Activated CD4-positive, alpha-beta memory T cell treated with anti-CD3 and anti-CD28 coated beads, Interleukin-2, amount 10 ng/mL, durations not matched to agents 7 days and 5 days (primary cell): ENCODE results near the gene NFASC. TPM values are rescaled to one million over a fixed set of nuclear protein-coding genes. Genes with fewer than 3 reads are reported as not detected.

Experiments
- CTCF ChIA-PET: fragments of 350-600 bp; sonication (Branson Sonifier 250); formaldehyde crosslinking; loops from one replicate; lab custom pipeline; 2021; ENCODE audit warnings: antibody characterized with exemption, inconsistent platforms; lab: Charles Lee
- POLR2A ChIA-PET: fragments of 350-600 bp; sonication (Branson Sonifier 250); formaldehyde crosslinking; loops from one replicate; lab custom pipeline; 2021; ENCODE audit warnings: antibody characterized with exemption; lab: Charles Lee
- DNase-seq: peaks from one replicate; pipeline ENCODE4 v3.0.0-alpha.2; 2020
- H3K27ac Mint-ChIP-seq: one replicate; pipeline ENCODE4 v1.8.0; 2021; ENCODE audit warnings: mild to moderate bottlenecking, mixed read lengths
- H3K27me3 Mint-ChIP-seq: one replicate; pipeline ENCODE4 v1.8.0; 2021; ENCODE audit warnings: mixed read lengths
- H3K36me3 Mint-ChIP-seq: one replicate; pipeline ENCODE4 v1.8.0; 2021; ENCODE audit warnings: low read depth, mixed read lengths
- H3K4me1 Mint-ChIP-seq: one replicate; pipeline ENCODE4 v1.8.0; 2021; ENCODE audit warnings: mixed read lengths
- H3K4me3 Mint-ChIP-seq: one replicate; pipeline ENCODE4 v1.8.0; 2021; ENCODE audit warnings: mild to moderate bottlenecking, mixed read lengths
- H3K9me3 Mint-ChIP-seq: one replicate; pipeline ENCODE4 v1.8.0; 2021; ENCODE audit warnings: mixed read lengths
- total RNA-seq, 2 experiments: library from RNA; stranded (reverse); gene quantifications; one replicate each; pipeline ENCODE4 v1.2.3, GENCODE V29; 2021

The NFASC gene
- total RNA-seq, 2 experiments from 2014 or later, result 0.10 to 0.40 TPM

GRCh38 chr1:204837440-204838084 lies 33.1 kb upstream of the NFASC start:
- Mint-ChIP-seq H3K27me3 (peaks cover 20% of the 10 kb centered on the region), H3K9me3 (no peaks in the 10 kb centered on the region), H3K27ac (no peak overlapping the region), H3K4me3 (no peak overlapping the region), H3K4me1 (no peaks in the 10 kb centered on the region), H3K36me3 (no peaks in the 10 kb centered on the region)
- ChIA-PET POLR2A (interaction anchor here (0.6 kb wide), 1 partner anchor 121 kb away, joined by 3 read pairs; no protein-coding TSS in a partner anchor), CTCF (interaction anchor here (0.7 kb wide), 1 partner anchor 224 kb away, joined by 3 read pairs; no protein-coding TSS in a partner anchor)
- peak; percentile 36 for DNase-seq

DNA sequence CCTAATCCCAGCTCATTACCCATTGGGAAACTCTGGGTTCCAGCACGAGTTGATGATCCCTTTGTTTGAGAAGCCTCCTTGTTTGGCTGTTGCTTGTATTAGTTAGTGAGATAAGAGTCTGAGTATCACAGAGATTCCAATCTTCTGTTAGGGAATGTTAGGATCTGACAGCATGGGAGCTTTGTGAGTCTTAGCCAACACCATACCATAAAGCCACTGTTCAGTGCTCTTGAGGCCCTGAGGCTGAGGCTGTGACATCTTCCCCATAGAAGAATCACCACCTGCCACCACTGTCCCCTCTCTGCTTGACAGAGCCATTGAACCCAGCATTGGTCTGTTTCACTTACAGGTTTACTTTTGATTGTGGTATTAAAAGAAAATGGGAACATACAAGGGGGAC lies 29.3 kb upstream of the NFASC start:
- no peak for DNase-seq
- H3K4me3 Mint-ChIP-seq, result no peak overlapping the region
- no peaks in the 10 kb centered on the region for H3K36me3 Mint-ChIP-seq
- no peaks in the 10 kb centered on the region for H3K4me1 Mint-ChIP-seq
- H3K27ac Mint-ChIP-seq, result no peak overlapping the region
- H3K27me3 Mint-ChIP-seq, result peaks cover 10% of the 10 kb centered on the region
- ChIA-PET CTCF (interaction anchor here (1.3 to 1.4 kb wide), 2 partner anchors 50 to 77 kb away, joined by 3 read pairs; no protein-coding TSS in a partner anchor), POLR2A (no interaction called here)
- no peaks in the 10 kb centered on the region for H3K9me3 Mint-ChIP-seq

GRCh38 chr1:204841798-204842197 lies 28.9 kb upstream of the NFASC start:
- Mint-ChIP-seq H3K4me3 (no peak overlapping the region), H3K27ac (no peak overlapping the region), H3K4me1 (no peaks in the 10 kb centered on the region), H3K36me3 (no peaks in the 10 kb centered on the region), H3K9me3 (no peaks in the 10 kb centered on the region), H3K27me3 (peaks cover 10% of the 10 kb centered on the region)
- DNase-seq, result no peak
- POLR2A ChIA-PET, result no interaction called here
- CTCF ChIA-PET, result interaction anchor here (1.3 to 1.4 kb wide), 2 partner anchors 50 to 78 kb away, joined by 3 read pairs; no protein-coding TSS in a partner anchor

- H3K36me3 Mint-ChIP-seq, result no peaks in the 10 kb centered on the region
- ChIA-PET POLR2A (no interaction called here), CTCF (interaction anchor here (1.3 to 1.4 kb wide), 2 partner anchors 51 to 78 kb away, joined by 3 read pairs; no protein-coding TSS in a partner anchor)
- DNase-seq, result no peak
- H3K27me3 Mint-ChIP-seq, result peaks cover 5% of the 10 kb centered on the region
- H3K4me3 Mint-ChIP-seq, result no peak overlapping the region
- H3K27ac Mint-ChIP-seq, result no peak overlapping the region
- H3K4me1 Mint-ChIP-seq, result no peaks in the 10 kb centered on the region
- H3K9me3 Mint-ChIP-seq, result no peaks in the 10 kb centered on the region
Observed at GRCh38 chr1:204842369-204842768, 28.3 kb upstream of the NFASC start.

- peaks cover 6% of the 10 kb centered on the region for H3K27me3 Mint-ChIP-seq
- H3K4me1 Mint-ChIP-seq, result no peaks in the 10 kb centered on the region
- no peaks in the 10 kb centered on the region for H3K36me3 Mint-ChIP-seq
- ChIA-PET CTCF (interaction anchor here (1.4 kb wide), 1 partner anchor 51 kb away, joined by 3 read pairs; no protein-coding TSS in a partner anchor), POLR2A (no interaction called here)
- H3K9me3 Mint-ChIP-seq, result no peaks in the 10 kb centered on the region
- H3K27ac Mint-ChIP-seq, result no peak overlapping the region
- DNase-seq, result no peak
- H3K4me3 Mint-ChIP-seq, result no peak overlapping the region
Observed at GRCh38 chr1:204842892-204843291, 27.8 kb upstream of the NFASC start.

- Mint-ChIP-seq H3K4me1 (no peaks in the 10 kb centered on the region), H3K27me3 (peaks cover 10% of the 10 kb centered on the region), H3K4me3 (no peak overlapping the region), H3K27ac (no peak overlapping the region), H3K36me3 (no peaks in the 10 kb centered on the region), H3K9me3 (no peaks in the 10 kb centered on the region)
- ChIA-PET POLR2A (no interaction called here), CTCF (no interaction called here)
- no peak for DNase-seq
Observed at GRCh38 chr1:204846546-204846945, 24.1 kb upstream of the NFASC start.

DNA sequence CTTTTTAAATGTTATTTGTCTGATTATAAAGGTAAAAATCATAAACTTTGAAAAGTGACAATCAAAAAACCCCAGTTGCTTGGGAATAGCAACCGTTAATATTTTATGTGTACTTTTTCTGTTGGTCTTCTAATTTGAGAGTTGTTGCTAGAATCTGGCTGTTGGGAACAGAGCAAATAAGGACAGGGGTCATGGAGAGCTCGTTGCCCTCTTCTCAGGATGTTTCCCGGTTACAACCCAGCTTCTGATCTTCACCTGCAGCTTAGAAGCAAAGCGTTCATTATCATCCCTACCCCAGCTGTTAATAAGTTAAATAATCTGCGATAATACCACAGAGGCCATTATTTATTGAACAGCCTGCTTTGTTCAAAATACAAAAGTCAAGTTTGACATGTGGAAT lies 22.1 kb upstream of the NFASC start:
- Mint-ChIP-seq H3K27me3 (peaks cover 16% of the 10 kb centered on the region), H3K4me3 (no peak overlapping the region), H3K27ac (no peak overlapping the region), H3K4me1 (no peaks in the 10 kb centered on the region), H3K36me3 (no peaks in the 10 kb centered on the region), H3K9me3 (no peaks in the 10 kb centered on the region)
- ChIA-PET POLR2A (no interaction called here), CTCF (no interaction called here)
- DNase-seq, result no peak

DNA sequence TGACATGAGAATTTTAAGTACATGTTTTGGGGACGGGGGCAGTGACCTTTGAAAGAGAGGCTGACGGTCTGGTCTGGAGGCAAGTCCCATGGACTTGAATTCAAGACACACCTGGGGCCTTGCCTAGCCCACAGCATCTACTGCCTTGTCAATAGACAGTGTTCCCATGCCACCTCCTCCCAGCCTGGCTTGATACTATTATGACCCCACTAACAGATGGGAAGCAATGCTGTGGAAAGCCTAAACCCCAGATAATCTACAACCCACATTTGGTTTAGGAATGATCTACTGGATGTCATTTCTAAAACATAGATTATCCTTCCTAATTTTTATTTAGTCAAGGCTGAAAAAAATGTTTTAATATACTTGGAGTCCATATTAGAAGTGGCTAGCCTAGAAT lies 17.8 kb upstream of the NFASC start:
- ChIA-PET CTCF (no interaction called here), POLR2A (no interaction called here)

DNA sequence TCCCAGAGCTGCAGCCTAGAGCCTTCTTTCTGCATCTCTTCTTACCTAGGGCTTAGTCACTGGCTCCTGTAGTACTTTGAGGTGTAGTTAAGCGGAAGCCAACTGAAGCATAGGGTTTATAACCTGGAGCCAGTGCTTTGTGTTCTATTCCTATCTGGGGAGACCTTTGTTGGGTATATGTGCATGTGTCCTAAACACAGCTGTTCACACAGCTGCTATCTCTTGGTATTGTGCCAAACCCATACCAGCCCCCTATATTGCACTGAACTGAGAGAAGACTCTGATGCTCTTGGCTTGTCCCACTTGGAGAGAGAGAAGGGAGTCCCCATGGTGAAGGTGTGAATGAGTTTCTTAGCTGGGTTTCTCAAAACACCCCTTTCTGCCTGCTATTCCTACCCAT lies 17.2 kb upstream of the NFASC start:
- ChIA-PET CTCF (no interaction called here), POLR2A (no interaction called here)
- H3K27ac Mint-ChIP-seq, result no peak overlapping the region
- H3K36me3 Mint-ChIP-seq, result no peaks in the 10 kb centered on the region
- DNase-seq, result no peak
- H3K4me3 Mint-ChIP-seq, result no peak overlapping the region
- H3K4me1 Mint-ChIP-seq, result no peaks in the 10 kb centered on the region
- H3K27me3 Mint-ChIP-seq, result peaks cover 15% of the 10 kb centered on the region
- no peaks in the 10 kb centered on the region for H3K9me3 Mint-ChIP-seq

More for the DNA sequence above, 17.8 kb upstream of the NFASC start:
- H3K27ac Mint-ChIP-seq, result no peak overlapping the region
- no peaks in the 10 kb centered on the region for H3K36me3 Mint-ChIP-seq
- H3K27me3 Mint-ChIP-seq, result peaks cover 17% of the 10 kb centered on the region
- no peak for DNase-seq
- H3K4me3 Mint-ChIP-seq, result no peak overlapping the region
- no peaks in the 10 kb centered on the region for H3K4me1 Mint-ChIP-seq
- H3K9me3 Mint-ChIP-seq, result no peaks in the 10 kb centered on the region

DNA sequence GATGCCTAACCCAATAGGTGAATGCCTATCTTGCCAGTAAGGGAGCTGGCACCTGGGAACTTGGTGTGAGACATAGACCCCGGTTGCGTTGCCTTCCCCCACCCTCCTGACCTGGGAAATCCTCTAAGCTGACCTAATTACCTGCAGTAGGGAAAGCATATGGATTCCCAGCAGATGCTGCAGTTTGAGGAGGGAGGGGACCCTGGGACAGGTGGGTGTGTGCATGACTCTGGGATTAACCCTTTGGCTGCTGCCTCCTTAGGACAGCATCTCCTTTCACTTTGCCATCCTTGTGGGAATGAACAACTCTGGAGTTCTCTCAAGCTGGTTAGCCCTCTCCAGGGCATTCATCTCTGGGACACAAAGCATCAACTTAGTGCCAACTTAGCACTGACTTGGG lies 16.4 kb upstream of the NFASC start:
- Mint-ChIP-seq H3K4me3 (no peak overlapping the region), H3K9me3 (no peaks in the 10 kb centered on the region), H3K4me1 (no peaks in the 10 kb centered on the region), H3K27ac (no peak overlapping the region), H3K36me3 (no peaks in the 10 kb centered on the region), H3K27me3 (peaks cover 15% of the 10 kb centered on the region)
- no peak for DNase-seq
- CTCF ChIA-PET, result no interaction called here
- POLR2A ChIA-PET, result no interaction called here

DNA sequence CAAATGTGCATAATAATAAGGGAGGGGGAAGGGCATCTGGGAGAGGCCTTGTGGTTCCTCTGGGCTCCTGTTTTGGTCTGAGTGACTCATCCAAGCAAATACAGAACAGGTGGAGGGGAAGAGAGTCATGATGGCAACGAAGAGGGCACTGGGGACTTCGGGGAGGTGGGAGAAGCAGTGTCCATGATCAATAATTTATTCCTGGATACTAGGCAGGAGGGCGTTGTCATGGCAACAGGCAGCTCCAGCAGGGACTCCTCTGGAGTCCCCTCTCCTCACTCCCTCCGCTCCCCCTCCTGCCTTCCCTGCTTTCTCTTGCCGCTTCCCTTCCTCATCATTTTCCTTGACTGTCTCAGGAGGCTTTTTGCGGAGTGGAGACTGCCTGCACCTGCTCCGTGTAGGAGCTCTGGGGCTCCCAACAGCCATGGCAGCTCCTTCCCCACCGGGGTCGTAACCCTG lies 12.3 kb upstream of the NFASC start:
- no peaks in the 10 kb centered on the region for H3K4me1 Mint-ChIP-seq
- H3K36me3 Mint-ChIP-seq, result no peaks in the 10 kb centered on the region
- no peaks in the 10 kb centered on the region for H3K9me3 Mint-ChIP-seq
- ChIA-PET POLR2A (no interaction called here), CTCF (no interaction called here)
- H3K27me3 Mint-ChIP-seq, result peaks cover 17% of the 10 kb centered on the region
- DNase-seq, result no peak
- no peak overlapping the region for H3K4me3 Mint-ChIP-seq
- no peak overlapping the region for H3K27ac Mint-ChIP-seq

- Mint-ChIP-seq H3K27me3 (peaks cover 25% of the 10 kb centered on the region), H3K27ac (no peak overlapping the region), H3K9me3 (no peaks in the 10 kb centered on the region), H3K4me3 (no peak overlapping the region), H3K4me1 (no peaks in the 10 kb centered on the region), H3K36me3 (no peaks in the 10 kb centered on the region)
- DNase-seq, result no peak
- ChIA-PET POLR2A (no interaction called here), CTCF (no interaction called here)
Observed at GRCh38 chr1:204859861-204860267, 10.8 kb upstream of the NFASC start.

- ChIA-PET CTCF (no interaction called here), POLR2A (no interaction called here)
- no peak for DNase-seq
- Mint-ChIP-seq H3K4me1 (no peaks in the 10 kb centered on the region), H3K27ac (no peak overlapping the region), H3K4me3 (no peak overlapping the region), H3K36me3 (no peaks in the 10 kb centered on the region), H3K9me3 (no peaks in the 10 kb centered on the region), H3K27me3 (peaks cover 35% of the 10 kb centered on the region)
Observed at GRCh38 chr1:204863024-204863423, 7.6 kb upstream of the NFASC start.

- H3K4me1 Mint-ChIP-seq, result no peaks in the 10 kb centered on the region
- H3K27ac Mint-ChIP-seq, result no peak overlapping the region
- ChIA-PET POLR2A (no interaction called here), CTCF (no interaction called here)
- H3K4me3 Mint-ChIP-seq, result no peak overlapping the region
- peaks cover 35% of the 10 kb centered on the region for H3K27me3 Mint-ChIP-seq
- no peaks in the 10 kb centered on the region for H3K36me3 Mint-ChIP-seq
- no peaks in the 10 kb centered on the region for H3K9me3 Mint-ChIP-seq
- no peak for DNase-seq
Observed at GRCh38 chr1:204863730-204864129, 6.9 kb upstream of the NFASC start.
